ENCODE measurements around the gene PAX9.

Gene PAX9

GRCh38 chr14:36661506-36662257 is at the start of gene PAX9:
Gene PAX9 (plus strand): TSS chr14:36661860. CDS start chr14:36662090, 230 bp downstream.
- peak in 1 of 2 experiments; percentile 32 for DNase-seq (ENCODE audit: low read depth in 2 of 2)

- no peak for DNase-seq (ENCODE audit: low read depth in 2 of 2)
These were observed 43.8 kb upstream of the PAX9 start for GRCh38 chr14:36617824-36618223.

DNA sequence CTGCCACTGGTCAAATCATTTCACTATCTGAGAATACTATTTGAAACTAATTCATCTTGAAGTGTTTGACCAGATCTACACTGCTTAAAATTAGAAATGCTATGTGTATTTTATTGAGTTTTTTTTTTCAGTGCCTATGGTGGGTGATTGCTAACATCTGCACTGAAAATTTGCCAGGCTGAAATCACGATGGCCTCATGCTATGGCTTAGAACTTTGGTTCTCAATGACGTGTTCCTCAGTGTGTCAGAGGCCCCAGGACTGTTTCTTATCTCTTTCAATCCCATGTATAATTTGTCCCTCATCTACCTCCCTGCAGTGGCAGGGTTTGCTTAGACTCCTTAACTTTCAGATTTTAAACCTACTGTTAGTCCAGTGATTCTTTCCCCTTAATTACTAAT is 43.0 kb upstream of the PAX9 start:
- DNase-seq (ENCODE audit: low read depth in 2 of 2) = no peak

DNA sequence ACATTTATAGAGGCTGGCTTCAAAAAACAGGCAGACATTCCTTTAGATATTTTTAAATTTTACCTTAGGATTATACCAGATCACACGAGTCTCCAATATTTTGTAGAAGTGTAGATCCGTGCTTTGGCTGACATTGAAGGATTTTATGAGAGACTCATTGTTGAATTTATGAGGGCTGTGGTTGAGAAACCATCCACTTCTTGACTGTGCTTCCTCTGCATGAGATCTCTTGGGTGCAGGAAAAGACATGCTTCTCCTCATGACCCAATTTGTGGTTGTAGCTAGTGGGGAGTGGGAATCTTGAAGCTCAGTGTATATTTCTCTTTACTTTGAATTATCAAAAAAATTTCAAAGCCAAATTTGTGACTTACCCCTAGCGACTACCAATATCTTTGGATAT is 42.5 kb upstream of the PAX9 start:
- no peak for DNase-seq (ENCODE audit: low read depth in 2 of 2)

- DNase-seq (ENCODE audit: low read depth in 2 of 2) = no peak
These were observed 41.8 kb upstream of the PAX9 start for GRCh38 chr14:36619853-36620252.

DNA sequence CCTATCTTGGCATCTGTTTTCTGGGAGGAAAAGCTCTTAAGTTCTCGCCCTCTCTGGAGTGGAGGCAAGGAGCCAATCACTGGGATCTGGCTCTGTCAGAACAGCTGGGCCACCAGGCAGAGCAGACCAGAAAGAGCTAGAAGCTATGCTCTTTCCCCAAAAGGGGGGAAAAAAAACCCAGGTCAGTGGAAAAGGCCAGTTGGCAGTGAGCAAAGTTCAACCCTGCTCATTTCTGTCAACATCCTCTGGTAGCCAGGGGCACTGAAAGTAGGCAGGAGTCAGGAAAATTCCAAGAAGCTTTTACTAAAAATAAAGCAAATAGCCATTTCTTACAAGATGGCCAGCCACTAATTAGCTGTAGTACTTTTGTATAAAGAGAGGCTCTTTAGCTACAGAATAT is 36.6 kb upstream of the PAX9 start:
- DNase-seq (ENCODE audit: low read depth in 2 of 2) = no peak

DNA sequence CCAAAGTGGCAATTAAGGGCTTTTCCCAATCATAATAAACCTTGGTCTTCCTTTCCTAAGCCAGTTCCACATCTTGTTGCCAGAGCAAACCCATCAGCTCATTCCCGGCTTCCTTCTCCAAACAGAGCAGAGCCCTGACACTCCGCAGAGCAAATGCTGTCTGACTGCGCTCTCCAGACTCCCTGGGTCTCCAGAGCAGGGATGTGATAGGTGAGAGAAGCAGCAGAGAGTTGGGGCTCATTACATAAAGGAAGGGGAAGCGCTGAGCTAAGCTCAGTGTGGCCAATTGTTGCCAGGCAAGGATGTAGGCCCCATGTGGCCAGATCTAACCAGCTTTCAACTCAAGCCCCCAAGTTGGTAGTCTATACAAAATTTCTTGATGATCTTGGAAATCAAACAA is 36.2 kb upstream of the PAX9 start:
- no peak for DNase-seq (ENCODE audit: low read depth in 2 of 2)

DNA sequence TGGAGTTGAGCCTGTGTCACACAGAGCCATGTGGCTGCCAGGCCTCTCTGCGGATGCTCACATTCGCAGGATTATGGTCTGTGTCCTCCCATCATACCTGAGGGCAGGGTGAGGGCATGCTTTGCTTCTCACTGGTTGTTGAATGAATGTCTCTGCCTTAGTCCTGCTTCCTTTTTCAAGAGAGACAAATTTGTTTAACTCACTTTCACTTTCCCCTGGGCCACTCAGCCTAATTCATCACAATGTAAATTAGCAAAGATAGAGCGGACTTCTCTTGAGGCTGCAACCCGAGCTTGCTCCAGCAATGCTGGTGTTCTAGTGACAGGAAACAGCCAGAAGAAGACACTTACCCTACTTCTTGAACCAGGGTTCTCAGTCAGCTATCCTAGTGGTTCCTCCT is 35.5 kb upstream of the PAX9 start:
- DNase-seq (ENCODE audit: low read depth in 2 of 2) = no peak

DNA sequence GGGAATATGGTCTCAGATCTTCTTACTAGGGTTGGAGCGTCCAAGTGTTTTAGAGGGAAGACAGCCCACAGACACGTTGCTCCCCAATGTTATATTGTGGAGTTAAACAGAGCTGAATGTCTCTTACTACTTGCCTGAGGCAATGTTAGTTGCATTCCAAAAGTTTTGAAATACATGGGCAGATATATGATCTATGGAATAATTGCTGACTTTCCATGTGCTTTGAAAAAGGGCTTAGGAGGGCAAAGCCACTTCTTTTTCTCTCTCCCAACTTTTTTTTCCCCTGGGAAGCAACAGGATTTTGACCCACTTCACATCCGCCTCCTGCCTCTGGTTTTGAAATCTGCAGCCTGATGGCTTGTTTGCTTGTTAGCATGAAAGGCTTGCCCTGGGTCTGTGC is 33.7 kb upstream of the PAX9 start:
- no peak for DNase-seq (ENCODE audit: low read depth in 2 of 2)

GRCh38 chr14:36633580-36633979 is 28.1 kb upstream of the PAX9 start:
- no peak for DNase-seq (ENCODE audit: low read depth in 2 of 2)

DNA sequence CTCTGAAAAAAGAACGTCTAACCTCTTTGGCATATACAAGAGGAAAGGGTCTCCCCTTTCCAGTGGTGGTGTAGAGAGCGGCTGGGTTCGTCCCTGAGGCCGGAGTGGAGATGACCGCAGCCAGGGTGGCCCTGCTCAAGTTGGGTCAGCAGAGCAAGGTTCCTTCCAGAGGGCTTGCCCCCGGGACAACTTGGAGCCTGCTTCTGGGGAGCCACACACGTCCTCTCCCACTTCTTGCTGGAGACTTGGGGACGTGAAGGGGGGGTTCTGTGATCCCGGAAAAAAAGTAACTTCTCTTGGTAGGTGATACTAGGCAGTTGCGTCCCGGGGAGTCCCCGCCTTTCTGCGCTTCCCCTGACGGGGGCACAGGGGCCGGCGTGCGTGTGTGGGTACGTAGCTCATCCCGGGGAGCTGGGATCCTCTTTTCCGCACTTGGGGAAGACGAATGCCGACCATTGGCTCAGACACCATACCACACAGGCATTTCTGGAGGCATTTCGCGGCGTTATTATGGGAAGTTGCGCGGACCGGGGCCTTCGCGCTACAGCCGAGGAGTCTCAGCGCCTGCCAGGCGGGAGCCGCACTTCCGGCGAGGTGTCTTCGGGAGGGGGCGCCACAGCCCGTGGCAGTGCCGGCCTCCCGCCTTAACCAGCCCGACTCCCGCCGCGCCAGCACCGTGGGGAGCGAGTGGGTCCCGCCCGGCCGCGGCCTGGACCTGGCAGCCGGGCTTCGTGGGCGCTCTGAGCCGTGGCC is 14.8 kb upstream of the PAX9 start:
- DNase-seq (ENCODE audit: low read depth in 2 of 2) = no peak

- DNase-seq (ENCODE audit: low read depth in 2 of 2) = no peak
These were observed 14.2 kb upstream of the PAX9 start for GRCh38 chr14:36647417-36647823.

DNA sequence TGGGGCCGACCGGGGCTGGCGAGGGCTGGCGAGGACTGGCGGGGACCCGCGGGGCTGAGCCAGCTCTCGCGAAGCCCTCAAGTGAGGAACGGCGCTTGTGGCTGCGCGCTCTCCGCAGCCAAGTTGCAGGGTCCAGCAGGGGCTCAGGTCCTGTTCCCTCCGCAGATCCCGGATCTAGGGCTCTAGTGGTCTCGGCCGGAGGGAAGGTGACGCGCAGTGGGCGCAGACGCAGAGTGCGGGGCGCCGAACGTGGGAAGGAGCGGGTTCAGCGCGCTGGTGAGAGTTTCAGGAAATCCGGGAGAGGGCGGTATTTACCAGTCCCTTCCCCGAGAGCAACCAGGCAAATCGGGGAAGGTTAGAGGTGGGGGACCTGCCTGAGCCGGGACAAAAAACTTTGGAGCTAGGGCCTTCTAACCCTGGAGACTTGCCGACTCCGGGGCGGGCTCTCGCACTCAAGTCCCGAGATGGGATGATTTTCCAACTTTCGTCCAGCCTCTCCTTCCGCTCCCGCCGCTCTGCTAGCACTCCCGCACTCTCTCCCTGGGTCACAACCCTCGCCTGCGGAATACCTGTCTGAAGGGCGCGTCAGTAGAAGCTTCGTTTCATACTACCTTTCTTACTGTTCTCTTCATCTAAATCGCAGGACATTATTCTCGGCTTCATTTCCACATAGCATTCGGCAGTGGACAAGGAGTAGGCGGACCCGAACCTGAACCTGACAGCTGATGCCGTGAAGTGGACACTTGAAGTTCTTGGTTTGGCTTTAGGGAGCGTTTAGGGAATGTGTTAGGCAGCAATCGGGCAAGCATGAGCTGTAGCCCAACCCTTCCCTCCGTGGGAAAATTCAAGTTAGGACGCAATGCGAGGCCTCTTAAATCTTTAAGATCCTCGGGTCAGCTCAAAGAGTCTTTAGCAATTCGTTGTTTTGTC is 13.6 kb upstream of the PAX9 start:
- DNase-seq (ENCODE audit: low read depth in 2 of 2) = no peak

DNA sequence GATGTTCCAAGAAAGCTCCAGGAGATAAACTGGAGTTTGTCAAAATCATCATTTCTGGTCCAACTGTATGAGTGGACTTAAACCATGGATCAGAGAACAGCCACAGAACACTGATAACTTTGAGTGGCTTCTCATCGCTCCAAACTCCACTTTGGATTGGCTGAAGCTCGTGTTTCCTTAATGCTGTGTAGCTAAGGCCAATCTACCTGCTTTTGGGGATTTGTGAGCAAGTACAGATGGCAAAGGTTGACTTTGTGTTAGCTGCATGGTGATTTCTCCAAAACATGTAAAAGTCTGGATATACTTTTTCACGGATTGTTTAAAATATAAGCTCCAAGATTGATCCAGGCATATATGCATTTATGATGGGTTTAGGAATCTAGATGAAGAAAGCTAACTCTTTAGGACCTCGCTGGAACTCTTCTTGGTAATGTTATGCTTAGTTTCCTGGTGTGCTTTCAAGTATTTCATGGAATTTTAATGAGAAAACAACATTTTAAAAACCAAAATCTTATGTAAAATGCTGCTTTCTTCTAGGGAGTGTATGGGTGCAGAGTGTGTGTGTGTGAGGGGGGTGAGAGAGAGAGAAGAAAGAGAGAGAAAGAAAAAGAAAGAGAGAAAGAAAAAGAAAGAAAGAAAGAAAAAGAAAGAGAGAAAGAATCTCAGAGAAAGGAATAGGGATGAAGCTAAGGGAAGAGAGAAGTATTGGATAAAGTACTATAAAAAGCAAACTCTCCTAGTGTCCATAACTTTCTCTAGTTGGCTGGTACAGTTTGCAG is 11.6 kb upstream of the PAX9 start:
- no peak for DNase-seq (ENCODE audit: low read depth in 2 of 2)

DNA sequence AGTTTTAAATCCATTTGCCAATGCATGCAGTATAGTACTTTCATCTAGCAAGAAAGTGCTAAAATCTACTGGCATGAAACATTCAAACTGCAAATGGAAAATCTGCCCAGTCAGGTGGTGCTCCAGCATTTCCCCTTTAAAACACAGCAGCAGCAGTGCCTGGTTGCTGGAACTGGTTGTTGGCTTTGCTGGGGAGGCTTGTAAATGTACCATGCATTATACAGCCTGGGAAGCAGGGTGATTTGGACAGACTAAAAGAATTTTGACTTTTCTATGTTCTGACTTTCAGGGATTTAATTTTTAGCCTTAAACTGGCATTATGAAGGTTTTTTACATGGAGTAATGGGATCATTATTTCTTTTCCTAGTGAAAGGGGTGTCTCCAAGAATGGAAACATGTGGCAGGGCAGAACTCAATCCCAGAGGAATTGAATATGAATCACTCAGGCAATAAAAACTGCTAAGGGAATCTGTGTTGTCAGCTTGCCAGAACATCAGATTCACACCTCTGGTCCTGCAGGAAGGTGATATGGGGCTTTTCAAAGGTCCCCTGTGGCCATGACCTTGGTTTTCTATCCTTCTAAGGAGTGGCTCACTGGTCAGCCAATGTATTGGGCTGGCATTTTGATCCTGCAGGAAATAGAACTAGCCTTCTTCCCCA is 9.0 kb upstream of the PAX9 start:
- no peak for DNase-seq (ENCODE audit: low read depth in 2 of 2)

- DNase-seq (ENCODE audit: low read depth in 2 of 2) = no peak
These were observed 8.2 kb upstream of the PAX9 start for GRCh38 chr14:36653413-36653812.

DNA sequence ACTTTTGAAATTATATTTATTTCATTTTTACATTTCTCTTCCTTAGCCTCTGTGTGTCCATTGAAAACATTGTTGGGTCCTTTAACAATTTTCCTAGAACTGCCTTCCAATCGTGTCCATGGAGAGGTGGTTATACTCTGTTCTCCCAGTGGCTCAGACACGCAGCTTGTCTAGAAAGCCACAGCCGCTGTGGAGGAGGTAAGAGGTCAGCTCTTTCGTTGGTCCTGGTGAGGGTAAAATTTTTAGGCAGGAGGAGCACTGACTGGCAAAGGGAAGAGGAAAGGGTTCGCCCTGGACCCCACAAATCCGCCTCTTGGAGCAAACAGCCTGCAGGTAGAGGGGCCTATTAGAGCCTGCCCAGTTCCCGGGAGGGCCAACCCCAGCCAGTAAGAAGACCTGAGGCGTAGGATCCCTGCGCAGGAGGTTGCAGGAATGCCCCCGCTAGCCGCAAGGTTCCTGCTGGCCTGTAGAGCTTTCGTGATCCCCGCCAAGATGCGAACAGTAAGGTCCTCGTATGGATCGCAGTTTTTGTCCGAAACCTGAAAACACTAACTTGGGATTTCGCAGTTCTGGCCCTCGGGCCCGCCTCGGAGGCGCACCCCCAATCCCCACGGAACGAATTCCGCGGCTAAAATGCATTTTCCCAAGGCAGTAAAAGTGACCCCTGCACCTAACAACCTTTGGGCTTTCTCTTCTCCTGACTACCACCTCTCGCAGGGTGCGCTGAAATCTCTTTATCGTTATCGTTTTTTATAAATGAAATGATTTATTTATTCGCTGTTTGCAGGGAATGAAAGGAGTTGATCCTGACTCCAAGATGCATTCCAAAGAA is 7.5 kb upstream of the PAX9 start:
- no peak for DNase-seq (ENCODE audit: low read depth in 2 of 2)

DNA sequence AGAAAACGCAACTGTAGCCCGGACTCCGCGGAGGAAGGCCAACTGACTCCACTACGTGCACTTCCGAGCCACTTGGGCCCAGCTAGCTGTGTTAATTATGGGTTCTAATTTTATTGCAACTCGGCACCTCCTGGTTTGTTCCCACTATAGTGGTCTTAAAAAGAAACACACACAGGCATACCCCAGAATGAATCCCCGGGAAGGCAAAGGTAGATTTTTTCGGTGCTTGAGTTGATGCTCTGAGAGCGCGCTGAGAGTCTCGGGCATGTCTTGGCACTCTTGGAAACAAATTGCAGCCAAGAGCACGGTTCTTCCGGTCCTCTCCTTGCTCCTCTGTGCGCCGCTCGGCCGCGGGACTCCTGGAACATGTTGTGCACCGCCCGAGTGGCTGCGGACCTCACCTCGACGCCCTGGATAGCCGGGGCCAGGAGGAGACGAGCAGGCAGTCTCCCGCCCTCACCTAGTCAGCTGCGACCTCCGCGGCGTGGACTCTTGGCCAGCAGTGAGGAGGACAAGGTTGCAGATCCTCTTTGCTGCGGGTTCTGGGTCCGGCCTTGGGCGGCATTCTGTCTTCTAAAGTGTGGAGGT is 6.8 kb upstream of the PAX9 start:
- DNase-seq (ENCODE audit: low read depth in 2 of 2) = no peak

- no peak for DNase-seq (ENCODE audit: low read depth in 2 of 2)
These were observed 6.1 kb upstream of the PAX9 start for GRCh38 chr14:36655571-36655962.
